GM19328 (cell line): ENCODE results near the gene CYB561D1.

ENCODE experiments used
- ATAC-seq: cut with Tn5 transposase; IDR thresholded peaks from one replicate; pipeline ENCODE4 v1.9.1; 2021; ENCODE audit warnings: mild to moderate bottlenecking, moderate library complexity; ENCODE audit not compliant: unreplicated experiment

The CYB561D1 gene

DNA sequence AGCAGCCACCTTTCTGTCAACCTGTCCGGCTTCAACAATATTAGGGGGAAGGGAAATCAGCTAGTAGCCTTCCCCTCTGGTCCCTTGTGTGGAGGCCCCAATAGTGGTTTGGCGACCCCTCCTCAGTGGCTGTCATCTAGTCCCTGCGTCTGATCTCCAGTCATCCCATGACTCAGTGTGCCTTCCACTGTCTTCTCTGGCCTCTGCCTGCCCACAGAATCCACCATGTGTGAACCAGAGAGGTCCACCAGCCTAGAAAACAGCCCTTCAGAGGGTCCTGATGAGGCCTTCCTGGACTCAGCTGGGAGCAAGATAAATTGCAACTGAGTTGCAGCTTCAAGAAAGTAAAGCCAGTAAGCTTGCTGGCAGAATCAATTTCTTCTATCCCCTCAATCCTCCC, 14.0 kb upstream of the CYB561D1 start:
- no peak for ATAC-seq

DNA sequence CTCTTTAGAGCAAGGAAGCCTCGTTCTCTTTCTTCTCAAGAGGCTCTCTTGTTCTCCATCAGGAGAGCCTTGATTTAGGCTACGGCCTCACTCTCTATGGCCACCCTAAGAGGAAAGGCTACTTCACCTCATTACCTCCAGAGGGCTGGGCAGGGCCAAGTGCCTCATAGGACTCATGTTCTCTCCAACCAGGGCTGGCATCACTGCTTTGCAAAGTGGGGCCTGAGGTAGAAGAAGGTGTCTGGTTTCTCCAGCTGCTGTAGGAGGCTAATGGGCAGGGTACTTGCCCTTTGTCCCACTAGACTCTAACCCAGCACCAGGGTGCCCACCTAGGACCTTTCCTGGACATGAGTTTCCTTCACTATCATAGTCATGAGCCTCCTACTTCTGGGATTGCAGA, 12.2 kb upstream of the CYB561D1 start:
- no peak for ATAC-seq

DNA sequence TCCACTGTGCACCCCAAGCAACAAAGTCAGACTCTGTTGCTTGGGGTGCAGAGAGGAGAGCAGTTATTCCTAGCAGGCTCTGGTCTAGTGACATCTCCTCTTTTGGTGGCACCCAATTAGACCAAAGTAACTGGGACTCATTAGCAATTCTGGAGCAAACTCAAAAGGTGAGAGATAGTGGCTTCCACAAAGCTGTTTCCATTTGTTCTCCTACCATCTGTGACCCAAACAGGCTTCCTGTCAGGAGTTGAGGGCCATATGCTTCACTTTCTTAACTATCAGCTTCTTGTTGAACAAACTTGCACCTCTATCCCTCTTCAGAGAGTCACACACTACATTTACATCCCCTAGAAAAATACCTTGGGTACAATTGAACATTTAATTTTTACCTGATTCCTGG, 11.7 kb upstream of the CYB561D1 start:
- ATAC-seq = no peak

DNA sequence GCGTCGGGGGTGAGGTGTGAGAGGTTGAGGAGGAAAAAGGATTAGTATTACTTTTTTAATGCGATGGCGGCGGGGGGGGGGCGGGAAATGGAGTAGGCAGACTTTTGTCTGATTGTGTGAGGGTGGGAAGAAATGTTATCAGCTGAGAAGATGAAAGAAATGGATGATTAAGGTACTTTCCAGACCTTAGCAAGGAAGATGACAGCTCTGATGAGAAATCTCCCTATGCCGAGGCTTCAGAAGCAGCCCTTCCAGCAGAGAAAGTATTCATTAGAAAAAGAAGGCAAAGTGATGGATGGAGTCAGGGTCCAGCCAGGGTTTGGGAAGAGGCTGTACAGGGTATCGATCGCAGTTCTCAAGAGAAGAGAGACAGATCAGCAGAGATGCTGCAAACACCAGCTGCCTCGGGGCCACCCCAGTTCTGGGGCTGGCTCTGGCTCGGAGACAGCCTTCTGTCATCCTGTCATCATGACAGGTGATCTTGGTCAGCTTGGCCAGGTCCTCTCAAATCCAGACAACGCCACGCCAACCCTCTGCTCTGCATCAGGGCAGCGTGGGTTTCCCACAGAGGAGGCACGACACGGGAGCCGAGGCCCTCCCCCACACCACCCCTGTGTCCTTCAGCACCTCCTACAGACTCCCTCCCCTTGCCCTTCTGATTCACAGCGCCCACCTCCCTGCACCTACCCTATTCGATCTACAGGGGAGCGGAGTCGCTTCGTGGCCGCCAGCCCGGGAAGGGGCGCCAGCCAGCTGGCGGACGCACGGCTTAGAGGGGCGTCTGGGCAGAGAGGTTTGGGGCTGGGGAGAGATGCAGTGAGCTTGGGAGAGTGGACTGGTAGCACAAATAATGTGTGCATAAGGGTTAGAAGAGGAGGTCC, 10.9 kb upstream of the CYB561D1 start:
- ATAC-seq = peak; percentile 5

DNA sequence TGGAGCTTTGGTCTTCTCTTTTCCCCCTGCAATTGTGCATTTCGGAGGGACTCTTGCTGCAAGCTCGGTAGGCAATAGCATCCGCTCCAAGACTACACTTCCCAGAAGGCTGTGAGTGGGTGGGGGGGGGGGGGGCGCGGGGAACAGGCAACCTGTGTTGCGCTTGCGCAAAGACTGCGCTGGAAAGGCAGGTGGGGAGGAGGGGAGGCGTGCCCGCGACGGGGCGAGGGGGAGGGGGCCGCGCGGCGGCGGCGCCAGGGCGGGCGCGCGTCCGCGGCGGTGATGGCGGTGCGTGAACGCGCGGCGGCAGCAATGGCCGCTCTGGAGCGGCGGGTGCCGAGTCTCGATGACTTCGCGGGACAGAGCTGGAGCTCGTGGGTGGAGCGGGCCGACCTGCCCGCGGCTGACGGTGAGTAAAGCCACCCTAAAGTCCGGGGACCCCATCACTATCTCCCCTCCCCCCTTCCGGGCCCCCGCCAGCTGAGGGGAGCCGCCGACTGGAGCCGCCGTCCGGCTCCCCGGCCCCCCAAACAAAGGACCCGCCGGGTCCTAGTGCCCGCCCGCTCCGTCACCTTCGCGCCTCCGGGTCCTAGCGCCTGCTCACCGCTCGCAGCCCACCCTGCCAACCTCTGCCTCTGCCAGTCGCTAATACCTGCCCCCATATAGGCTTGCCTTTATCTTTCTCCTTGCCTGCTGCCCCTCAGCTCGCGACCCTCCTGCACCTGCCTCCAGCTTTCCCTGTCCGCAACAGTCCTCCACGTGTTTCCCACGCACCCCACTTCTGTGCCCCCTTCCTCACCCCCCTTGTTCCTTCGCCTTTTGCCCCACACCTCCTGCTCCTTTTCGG, 10.0 kb upstream of the CYB561D1 start, which contains the start of gene ATXN7L2:
TSS of gene ATXN7L2 (plus strand) at position 234 of the 847 bp plus-strand sequence. CDS start at position 283, 49 bp downstream.
- peak; percentile 80 for ATAC-seq

- no peak for ATAC-seq
Observed at GRCh38 chr1:109484519-109484975, 9.3 kb upstream of the CYB561D1 start.

DNA sequence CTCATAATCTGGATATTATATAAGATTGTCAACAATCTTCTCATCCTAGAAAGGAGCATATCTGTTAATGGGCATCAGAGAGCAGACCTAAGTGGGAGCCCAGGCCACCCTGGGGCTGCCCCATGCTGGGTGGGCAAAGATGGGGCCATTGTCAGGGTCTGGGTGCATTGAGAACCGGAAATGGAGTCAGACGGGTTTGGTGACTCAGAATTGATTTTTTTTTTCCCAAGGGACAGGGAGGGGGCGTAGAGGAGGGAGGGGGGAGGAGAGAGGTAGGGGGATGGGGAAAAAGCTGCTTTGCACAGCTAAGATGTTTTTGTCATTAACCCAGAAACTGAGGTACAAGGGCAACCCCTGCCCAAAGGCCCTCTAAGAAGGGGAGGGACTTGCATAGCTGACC, 8.9 kb upstream of the CYB561D1 start:
- no peak for ATAC-seq

- no peak for ATAC-seq
Observed at GRCh38 chr1:109487261-109487660, 6.6 kb upstream of the CYB561D1 start.

DNA sequence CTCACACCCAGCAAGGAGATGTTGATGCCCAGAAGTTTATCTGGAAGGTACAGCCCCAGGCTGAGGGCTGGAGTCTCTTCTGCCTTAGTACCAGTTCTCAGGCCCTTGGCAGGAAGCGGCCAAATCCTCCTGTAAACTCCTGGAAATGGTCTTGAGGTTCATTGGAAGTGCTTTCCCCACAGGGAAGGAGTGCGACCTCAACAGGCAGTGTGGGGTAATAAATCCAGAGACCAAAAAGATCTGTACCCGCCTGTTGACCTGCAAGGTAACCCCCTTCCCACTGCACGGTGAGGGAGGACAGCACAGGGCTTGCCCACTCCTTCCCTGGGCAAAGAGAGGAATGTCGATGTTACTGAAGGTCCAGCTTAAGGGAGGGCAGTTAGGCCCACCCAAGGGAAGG, 5.7 kb upstream of the CYB561D1 start:
- no peak for ATAC-seq

DNA sequence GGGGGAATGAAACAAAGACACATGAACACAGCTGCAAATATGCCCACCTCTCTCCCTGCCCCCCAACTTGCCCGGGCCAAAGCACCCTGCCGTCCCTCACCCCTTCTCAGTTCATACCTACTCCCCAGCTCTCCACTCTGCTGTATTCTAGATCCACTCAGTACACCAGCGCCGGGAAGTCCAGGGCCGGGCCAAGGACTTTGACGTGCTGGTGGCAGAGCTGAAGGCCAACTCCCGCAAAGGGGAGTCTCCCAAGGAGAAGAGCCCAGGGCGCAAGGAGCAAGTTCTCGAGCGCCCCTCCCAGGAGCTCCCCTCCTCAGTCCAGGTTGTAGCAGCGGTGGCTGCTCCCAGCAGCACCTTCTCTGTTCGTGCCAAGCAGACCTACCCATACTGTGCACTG, 5.2 kb upstream of the CYB561D1 start:
- ATAC-seq = no peak

GRCh38 chr1:109490029-109490933, 3.6 kb upstream of the CYB561D1 start:
- no peak for ATAC-seq

DNA sequence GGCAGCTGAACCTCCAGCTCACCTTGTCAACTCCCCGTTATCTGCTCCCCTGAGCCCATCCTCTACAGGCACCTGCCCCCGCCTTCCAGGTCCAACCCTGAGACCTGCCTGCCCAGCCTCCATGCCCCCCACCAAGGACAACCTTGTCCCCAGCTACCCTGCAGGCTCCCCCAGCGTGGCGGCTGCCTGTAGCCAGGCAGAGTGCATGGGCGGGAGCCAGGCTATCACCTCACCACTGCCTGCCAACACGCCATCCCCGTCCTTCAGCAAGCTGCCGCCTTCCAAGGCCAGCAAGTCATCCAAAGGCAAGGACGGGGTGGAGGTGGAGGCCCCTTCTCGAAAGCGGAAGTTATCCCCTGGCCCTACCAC, 3.0 kb upstream of the CYB561D1 start:
- no peak for ATAC-seq

DNA sequence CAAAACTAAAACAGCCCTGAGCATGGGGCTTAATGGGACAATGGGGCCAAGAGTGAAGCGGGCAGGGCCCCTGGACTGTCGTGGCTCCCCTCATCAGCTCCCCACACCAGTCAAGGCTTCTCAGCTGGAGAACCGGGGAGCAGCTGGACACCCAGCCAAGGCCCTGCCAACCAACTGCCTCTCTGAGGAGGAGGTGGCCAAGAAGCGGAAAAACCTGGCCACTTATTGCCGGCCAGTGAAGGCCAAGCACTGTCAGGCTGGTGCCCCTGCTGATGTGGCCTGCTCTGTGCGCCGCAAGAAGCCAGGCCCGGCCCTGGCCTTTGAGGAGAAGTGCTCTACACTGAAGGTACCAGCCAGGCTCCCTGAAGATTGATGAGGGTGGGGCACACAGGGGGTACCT, 2.5 kb upstream of the CYB561D1 start:
- no peak for ATAC-seq

GRCh38 chr1:109492779-109493178, 1.1 kb upstream of the CYB561D1 start:
- ATAC-seq = no peak

- ATAC-seq = no peak
Observed at GRCh38 chr1:109493227-109493626, 667 bp upstream of the CYB561D1 start.

- ATAC-seq = no peak
Observed at GRCh38 chr1:109495738-109496137, 1.8 kb downstream of the CYB561D1 start.

DNA sequence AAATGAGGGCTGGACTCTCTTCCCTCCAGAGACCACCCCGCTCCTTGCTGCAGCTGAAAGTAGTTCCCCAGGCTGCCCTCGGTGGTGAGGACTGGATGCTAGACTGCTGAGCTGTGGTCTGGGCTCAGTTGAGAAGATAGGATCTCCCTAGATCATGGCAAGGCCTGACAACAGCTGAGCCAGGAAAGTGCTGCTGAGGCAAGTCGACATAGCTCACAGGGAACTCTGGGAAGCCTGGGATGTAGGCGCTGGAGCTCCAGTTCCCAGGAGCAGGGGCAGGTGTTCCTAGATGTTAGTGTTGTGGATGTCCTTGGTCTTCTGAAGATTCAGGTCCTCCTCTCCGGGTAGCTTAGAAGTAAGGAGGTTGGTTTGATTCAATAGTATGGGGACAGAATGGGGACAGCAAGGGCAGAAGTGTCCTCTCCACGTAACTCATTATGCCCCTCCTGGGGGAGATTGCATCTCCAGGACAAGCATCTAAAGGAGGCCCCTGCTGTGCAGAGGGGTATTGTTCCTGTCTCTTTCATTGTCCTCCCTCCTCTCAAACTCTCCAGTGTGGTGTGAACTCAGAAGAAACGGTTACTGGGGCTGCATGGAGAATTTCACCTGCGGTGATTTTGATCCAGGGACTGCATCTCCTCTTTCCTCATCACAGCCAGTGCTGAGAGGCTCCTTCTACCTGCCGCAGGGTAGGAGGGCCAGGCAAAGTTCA, 3.7 kb downstream of the CYB561D1 start:
- no peak for ATAC-seq

- no peak for ATAC-seq
Observed at GRCh38 chr1:109498161-109498801, 4.4 kb downstream of the CYB561D1 start.

- no peak for ATAC-seq
Observed at GRCh38 chr1:109499081-109499480, 5.2 kb downstream of the CYB561D1 start.
